HG02970 (cell line): ENCODE measurements around the gene CAPN11.
"Not testable (repeated sequence)": the region's sequence is repeated elsewhere in the genome, so short reads cannot be mapped to it uniquely, and the experiment has no call there.

Source experiments
- ATAC-seq: cut with Tn5 transposase; IDR thresholded peaks from one replicate; pipeline ENCODE4 v1.9.1; 2021; ENCODE audit warnings: mild to moderate bottlenecking, moderate library complexity, moderate number of reproducible peaks; ENCODE audit not compliant: unreplicated experiment, low FRiP score

CAPN11 gene

DNA sequence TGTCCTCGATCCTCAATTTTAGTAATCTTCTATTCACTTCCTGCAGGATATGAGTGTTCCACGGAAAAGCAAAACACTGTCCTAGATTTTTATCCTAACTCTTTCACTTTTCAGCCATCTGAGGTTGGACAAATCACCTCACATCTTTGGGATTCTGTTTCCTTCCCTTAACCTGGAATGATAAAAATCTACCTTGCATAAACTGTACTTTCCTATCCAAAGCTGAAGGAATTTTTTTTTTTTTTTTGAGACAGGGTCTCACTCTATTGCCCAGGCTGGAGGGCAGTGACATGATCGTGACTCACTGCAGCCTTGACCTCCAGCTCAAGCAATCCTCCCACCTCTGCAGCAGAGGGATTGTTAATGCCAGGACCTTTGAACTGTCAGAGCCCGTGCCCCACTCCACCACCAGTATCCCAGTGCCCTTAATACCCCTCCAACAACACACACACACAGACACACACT is 20.5 kb downstream of the CAPN11 start:
- ATAC-seq, result no peak

GRCh38 chr6:44179648-44180047 is 21.0 kb downstream of the CAPN11 start:
- ATAC-seq, result no peak

- no peak for ATAC-seq
Measured at GRCh38 chr6:44180406-44180805, 21.8 kb downstream of the CAPN11 start.

- ATAC-seq, result no peak
Measured at GRCh38 chr6:44180886-44181285, 22.3 kb downstream of the CAPN11 start.

- not testable (repeated sequence) for ATAC-seq
Measured at GRCh38 chr6:44181784-44182183, 23.2 kb downstream of the CAPN11 start.

DNA sequence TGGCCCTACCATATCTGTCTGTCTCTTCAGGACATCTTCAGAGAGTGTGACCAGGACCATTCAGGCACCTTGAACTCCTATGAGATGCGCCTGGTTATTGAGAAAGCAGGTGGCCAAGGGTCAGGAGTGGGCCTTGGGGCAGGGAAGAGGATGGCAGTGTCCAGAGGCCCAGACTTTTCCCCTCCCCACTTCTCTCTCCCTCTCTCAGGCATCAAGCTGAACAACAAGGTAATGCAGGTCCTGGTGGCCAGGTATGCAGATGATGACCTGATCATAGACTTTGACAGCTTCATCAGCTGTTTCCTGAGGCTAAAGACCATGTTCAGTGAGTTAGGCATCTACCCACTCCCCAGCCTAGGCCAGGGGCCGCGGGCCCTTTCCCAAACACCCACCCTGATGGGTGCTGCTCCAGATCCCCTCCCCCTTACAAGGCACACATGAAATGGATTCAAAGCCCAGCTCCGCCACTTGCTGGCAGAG is 24.3 kb downstream of the CAPN11 start:
- no peak for ATAC-seq

DNA sequence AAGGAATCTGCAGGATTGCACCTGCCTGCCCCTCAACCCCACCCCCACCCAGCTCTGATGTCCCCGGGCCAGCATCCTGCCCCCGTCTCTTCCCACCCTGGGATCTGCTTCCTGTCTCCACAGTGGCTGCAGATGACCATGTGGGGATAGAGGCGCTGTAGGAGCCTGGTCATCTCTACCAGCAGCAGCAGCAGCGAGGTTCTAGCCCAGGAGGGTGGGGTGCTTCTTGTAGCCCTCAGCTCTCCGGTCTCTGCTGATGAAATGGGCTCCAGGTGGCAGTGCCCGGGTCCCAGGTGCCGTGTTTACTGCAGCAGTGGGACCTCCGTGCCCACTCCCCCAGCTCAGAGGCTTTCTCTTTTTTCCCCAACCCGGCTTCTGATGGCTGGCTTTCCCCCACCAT is 25.2 kb downstream of the CAPN11 start:
- no peak for ATAC-seq

GRCh38 chr6:44185356-44185755 is 26.7 kb downstream of the CAPN11 start:
- ATAC-seq, result not testable (repeated sequence)

DNA sequence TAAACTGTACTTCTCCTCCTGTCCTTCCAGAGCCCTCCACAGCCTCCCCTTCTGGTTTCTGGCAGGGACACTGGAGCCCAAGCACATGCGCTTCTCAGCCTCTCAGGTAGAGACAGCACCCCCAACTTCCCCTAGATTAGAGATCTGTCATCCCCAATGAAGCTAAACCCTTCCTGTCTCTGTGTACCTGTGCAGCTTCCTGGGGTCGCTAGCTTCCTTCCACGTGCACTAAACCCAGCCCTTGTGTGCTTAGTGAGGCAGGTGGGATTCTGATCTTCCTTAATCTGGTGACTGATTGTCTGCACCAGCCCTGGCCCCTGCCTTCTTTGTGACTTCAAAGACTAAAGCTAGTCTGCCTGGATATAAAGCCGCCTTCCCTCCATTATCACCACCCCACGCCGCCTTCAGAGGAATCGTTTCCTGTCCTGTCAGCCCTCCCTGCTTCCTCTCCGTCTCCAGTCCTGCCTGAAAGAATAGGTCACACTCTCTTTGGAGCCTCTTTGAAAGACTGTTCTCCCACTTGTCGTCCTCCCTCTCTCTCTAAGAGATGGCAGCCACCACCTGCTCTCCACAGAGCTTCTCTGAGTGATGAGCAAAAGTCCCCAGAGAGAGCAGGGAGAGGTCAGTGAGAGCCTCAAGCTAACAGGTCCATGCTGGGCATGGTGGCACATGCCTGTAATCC is 27.5 kb downstream of the CAPN11 start:
- no peak for ATAC-seq

DNA sequence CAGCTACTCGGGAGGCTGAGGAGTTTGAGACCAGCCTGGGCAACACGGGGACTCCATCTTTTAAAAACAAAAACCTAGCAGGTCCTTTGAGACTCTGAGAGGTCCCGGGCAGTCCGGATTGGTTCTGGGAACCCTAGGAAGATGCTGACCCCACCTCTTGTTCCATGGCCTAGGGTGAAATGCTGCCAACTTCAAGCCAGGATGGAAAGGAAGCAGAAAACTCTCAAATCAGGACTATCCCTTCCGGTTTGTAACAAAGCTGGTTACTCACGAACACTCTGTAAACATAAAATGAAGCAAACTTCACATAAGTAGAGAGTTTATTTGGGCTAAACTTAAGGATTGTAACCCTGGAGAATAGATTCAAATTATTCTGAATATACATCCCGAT is 28.0 kb downstream of the CAPN11 start:
- ATAC-seq, result no peak

DNA sequence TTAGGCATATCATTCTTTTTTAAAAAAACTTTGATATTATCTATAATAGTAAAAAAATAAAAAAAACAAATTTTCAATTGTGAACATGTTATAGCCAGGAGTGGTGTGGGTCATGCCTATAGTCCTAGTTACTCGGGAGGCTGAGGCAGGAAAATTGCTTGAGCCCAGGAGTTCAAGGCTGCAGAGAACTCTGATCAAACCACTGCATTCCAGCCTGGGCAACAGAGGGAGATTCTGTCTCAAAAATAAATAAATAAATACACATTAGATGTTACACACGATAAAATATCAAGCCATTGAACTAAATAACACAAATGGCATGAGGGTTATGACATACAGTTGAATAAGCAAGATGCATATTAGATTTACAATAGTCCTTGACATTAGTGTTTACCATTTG is 30.2 kb downstream of the CAPN11 start:
- no peak for ATAC-seq

DNA sequence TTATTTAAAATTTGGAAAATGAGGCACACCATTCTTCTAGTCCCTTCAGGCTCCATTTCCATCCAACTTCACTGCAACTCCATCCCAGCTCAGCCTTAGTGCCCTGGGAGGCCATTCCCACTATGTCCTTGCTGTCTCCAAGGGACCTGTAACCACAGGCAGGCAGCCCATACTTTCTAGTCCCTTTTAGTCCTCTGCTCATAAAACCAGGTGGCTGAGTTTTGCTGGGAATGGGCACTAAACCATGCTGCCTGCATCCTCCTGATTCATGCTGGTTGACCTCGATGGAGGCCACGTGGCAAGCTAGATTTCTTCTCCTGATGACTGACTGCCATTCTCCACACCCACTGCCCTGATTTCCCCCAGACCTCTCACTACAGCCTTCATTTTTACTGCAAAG is 30.6 kb downstream of the CAPN11 start:
- no peak for ATAC-seq

DNA sequence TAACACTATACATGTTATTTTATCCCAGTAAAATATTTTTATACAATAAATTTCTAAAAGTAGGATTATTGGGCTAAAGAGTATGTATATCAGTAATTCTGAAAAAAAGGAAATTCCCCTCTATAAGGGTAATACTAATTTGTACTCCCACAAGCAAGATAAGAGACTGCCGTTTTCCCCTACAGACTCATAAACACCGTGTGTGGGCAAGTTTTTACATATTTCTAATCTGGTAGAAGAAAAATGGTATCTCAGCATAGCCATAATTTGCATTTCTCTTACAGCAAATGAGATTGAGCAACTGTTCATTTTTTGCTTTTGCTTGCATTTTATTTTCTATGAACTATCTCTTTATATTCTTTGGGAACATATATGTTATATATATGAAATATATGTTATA is 32.1 kb downstream of the CAPN11 start:
- ATAC-seq, result no peak

DNA sequence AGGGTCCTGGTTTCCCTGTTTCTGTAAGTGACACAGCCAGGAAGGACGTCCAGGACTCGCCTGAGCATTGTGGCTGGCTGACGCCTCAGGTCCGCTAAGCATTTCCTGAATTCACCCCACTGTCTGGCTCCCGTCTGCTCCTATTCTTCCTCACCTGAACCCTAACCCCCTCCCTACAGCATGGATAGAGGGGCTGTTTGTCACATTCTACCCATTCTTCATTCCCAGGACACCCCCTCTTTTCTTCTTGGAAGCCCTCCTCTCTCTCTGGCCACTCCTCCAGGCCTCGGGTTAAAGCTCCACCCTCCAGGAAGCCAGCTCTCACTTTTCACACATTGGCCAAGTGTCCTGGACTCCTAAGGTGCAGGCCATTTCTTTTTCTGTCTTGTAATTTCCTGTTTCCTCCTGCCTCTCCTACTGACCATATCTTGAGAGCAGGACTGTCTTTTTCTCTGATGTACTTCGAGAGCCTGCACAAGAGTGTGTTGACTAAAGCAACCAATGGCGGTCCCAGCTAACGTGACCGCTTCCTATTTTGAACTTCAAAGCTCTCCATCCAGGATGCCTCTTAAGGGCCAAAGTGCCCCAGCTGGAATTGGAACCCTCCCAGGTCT is 33.9 kb downstream of the CAPN11 start:
- no peak for ATAC-seq

DNA sequence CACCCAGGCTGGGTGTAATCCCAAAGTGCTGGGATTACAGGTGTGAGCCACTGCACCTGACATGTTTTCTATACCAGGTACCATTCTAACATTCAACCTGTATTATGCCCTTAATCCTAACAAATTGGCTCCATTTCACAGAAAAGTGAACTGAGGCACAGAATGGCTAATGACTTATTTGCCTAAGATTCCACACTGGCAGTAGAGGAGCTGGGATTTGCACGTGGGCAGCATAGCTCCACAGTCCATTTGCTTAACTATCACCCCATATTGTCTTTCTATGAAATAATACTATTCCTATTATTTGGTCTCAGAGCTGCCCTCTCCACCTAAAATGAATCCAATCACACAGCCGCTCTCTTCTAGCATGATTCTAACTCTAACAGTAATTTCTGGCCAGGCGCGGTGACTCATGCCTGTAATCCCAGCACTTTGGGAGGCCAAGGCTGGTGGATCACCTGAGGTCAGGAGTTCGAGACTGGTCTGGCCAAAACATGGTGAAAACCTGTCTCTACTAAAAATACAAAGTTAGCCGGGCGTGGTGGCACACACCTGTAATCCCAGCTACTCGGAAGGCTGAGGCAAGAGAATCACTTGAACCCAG is 34.8 kb downstream of the CAPN11 start:
- no peak for ATAC-seq

GRCh38 chr6:44194326-44194725 is 35.7 kb downstream of the CAPN11 start:
- no peak for ATAC-seq

- ATAC-seq, result not testable (repeated sequence)
Measured at GRCh38 chr6:44196351-44196750, 37.7 kb downstream of the CAPN11 start.

DNA sequence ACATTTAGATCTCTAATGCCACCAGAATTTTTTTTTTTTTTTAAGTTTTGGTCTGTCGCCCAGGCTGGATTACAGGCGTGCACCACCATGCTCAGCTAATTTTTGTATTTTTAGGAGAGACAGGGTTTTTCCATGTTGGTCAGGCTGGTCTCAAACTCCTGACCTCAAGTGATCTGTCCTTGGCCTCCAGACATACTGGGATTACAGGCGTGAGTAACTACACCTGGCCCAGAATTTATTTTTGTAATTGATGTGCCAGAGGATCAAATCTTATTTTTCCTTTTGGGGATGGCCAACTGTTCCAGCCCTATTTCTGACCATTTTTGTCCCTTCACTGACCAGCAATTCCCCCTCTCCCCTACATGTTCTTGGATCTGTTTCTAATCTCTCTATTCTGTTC is 40.1 kb downstream of the CAPN11 start:
- no peak for ATAC-seq

- no peak for ATAC-seq
Measured at GRCh38 chr6:44199883-44200282, 41.3 kb downstream of the CAPN11 start.

DNA sequence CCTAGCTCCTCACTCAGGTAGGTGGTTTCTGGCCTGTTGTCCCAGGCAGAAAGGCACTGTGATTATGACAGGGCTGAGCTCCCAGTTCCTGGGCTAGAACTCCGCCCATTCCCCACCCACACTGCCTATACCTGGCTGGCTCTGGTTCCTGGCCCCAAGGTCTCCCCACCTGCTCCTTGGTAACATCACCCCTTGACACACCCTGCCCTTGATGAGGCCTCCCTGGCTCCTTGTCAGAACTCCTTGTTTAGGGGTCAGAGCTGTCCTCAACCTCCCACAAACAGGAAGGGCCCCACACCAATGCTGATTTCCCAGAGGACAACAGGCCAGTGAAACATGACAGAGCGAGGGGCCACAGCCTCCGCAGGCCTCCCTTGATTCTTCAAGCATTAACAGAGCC is 42.6 kb downstream of the CAPN11 start:
- no peak for ATAC-seq

GRCh38 chr6:44201638-44202303 is 43.2 kb downstream of the CAPN11 start:
- ATAC-seq, result no peak
